GM21529 (cell line): ENCODE results near the gene CASZ1.

ENCODE experiments used
- ATAC-seq: cut with Tn5 transposase; IDR thresholded peaks from one replicate; pipeline ENCODE4 v1.9.1; 2021; ENCODE audit not compliant: unreplicated experiment

The CASZ1 gene

DNA sequence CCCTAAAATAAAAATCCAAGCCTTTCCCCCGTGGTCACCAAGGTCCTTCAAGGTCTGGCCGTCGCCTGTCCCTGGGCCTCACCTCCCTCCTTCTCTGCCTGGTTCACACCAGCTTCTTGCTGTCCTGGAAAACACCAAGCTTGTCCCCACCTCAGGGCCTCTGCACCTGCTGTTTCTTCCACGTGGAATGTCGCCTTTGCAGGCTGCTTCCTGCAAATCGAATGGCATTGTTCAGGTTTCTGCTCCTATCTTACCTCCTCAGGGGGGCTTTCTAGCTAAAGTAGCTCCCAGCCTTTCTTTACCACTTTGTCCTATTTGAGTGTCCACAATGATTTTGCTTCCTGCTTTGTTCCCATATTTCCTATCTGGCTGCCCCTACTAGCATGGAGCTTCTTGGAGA lies 3.3 kb upstream of the CASZ1 start:
- no peak for ATAC-seq

DNA sequence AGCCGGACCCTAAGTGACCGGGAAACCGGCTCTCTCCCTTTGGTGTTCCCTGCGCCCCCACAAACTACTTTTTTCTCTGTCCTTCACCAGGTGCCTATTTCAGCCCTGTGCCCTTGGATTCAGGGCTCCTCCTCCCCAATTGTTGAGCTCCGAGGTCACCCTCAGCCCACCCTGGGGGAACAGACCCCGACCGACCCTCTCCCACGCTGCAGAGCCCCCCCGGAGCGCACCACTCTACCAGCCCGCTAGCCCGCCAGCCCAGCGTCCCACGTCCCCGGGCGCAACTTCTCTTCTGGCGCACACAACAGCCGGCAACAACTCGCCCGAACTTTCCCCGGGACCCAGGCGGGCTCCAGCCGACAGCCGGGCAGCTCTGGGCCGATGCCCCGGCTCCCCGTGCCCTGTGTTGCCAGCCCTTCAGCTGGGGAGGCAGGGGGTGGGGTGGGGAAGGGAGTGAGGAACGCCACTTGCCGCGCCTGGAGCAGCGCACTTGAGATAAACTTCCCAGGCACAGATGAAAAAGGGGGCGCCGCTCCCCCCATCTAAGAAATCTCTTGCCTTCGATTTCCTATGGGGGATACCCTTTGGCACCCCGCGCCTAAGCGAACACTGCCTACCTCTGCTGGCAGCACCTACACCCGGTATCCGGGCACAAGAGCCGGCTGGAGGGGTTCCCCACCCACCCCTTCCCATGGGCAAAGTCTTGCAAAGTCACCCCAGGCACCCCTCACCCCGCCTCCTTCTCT lies 997 bp downstream of the CASZ1 start:
- no peak for ATAC-seq

DNA sequence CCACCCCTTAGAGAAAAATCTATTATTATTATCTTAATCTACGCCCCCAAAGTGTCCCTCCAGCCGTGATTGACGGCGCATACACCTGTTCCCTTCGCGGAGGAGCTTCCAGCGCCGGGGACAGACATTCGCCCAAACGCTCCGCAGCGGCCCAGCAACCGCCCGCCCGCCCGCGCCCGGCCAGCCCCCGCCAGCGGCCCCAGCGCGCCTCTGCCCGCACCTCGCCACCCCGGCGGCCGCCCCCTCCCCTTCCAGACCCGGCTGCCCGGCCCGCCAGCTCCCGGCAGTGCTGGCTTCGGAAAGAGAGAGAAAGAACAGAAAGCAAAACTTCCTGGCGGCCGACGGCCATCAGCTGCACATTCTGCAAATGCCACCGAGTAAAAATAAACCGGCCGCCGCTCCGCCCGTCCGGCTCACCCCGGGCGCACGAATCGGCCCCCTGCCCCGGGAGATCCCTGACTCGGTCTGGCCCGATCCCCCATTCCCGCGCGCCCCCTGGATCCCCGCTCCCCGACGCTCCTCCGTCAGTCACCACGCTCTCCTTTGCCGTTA lies 1.6 kb downstream of the CASZ1 start:
- ATAC-seq: no peak

DNA sequence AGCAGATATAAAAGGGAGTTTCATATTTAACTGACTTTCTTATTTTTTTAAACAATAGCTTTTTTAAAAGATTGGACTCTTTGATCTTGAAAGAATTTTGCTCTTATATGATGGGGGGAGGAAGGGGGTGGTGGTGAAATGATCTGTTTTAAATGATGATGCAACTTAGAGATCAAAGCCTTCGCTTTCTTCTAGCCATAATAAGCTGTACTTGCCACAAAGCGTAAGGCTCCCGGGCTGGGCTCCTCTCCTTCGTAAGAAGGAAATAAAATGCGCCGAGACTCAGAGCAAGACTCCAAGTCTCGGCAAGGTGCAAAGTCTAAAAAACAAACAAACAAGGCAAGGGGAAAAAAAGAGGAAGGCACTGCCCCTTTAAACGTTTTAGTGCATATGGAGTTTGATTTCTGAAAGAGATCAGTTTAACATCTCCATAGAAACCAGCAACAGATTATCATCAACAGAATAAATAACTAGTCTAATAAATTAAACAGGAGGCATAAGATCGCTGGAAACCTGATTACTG lies 3.3 kb downstream of the CASZ1 start:
- ATAC-seq: no peak

DNA sequence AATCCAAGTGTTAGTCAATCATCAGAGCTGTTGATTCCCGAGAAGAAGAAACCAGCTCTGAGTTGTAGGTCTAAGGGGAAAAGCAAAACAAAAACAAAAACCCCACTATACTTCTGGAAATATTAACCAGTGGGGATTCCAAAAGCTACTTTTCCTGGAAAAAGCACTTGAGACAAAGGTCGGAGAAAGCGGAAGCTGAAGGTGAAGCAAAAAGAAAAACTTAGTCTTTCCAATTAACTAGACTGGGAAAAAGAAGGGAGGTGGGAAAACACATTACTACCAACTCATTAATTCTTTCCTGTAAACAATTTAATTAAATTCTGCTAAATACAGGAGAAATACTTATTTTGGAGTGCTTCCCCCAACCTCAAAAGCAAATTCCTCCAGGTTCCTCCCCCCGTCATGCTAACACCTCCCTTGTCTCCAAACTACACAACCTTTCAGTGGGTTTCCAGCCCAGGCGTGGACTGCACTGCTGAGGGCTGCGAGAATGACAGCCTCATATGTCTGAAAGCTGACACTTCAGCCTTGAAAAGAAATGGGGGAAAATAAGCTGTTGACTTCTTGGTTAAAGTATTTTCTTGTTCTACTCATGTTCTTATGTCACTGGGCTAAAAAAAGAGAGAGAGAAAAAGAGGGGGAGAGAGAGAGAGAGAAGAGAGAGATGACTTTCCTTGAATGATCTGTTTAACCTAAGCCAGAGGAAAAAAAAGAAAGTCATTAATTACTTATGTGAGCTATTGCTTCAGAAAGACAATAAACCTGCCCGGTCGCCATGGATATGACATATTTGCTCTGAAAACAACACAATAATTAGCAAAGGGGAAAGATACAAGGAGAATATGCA lies 5.1 kb downstream of the CASZ1 start:
- no peak for ATAC-seq

DNA sequence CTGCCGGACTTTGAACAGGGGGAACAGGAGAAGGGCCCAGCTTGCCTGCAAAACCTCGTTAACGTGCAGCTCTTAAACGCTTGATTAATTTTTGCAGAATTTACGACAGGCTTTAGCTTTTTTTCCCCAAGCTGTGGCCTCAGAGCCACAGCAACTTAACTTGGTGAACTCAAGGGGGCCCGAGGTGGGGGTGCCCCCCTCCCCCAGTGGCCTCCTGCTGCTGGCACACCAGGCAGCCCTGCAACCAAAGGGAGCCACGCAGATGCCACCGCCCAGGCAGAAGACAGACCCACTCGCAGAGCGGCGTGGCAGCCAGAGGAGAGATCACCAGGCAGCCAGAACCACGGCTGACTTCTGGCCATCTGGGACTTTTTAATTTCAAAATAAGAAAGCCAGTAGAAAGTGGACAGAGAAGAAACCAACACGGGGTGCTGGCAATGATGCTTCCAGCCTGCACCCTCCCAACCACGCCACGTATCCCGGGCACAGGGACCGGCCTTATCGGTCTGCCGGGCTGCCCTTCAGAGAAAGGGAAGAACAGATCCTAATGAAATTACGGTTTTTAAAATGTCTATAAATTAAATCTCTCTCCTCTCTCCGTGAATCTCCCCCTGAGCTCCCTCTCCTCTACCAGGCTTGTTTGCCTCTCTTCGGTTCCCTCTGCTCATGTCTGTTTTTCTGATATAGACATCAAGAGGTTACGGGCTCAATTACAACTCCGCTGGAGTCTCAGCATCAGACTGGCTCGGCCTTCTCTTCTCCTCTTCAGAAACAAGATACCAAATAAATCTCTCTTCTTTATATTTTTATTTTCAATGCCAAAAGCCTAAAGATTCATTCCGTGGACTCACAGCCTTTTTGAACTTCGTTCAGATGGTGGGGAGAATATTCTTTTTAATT lies 6.4 kb downstream of the CASZ1 start:
- ATAC-seq: no peak

DNA sequence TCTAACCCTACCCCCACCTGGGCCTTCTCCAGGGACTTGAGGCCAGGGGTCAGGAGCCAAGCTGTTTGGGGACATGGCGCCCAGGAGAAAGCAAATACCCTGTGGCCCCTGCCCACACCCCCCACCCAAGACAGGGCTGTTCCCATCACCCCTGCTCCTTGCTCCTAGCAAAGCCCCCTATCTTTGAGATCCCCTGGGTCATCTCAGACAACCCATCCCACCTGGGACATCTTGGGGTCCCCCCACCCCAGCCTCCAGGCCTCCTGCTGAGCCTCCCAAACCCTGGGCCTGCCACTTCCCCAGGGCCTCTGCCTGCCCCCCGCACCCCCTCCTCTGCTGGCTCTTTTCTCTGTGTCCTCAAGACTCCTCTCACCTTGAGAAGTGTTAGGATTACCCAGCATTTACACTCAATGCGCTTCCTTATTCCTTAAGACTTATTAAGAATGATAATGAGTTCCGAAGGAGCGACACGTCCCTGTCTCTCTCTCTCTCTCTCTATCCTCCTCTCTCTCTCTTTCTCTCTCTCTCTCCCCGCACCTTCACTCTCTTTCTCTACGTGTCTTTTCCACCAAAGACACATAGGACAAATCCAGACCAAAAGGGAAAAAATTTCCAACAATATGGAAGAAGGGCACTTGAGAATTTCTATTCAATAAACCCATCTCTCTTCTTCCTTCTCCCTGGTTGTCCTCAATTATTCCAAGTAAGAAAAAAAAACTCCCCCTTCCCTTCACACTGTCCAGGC lies 7.2 kb downstream of the CASZ1 start:
- no peak for ATAC-seq

DNA sequence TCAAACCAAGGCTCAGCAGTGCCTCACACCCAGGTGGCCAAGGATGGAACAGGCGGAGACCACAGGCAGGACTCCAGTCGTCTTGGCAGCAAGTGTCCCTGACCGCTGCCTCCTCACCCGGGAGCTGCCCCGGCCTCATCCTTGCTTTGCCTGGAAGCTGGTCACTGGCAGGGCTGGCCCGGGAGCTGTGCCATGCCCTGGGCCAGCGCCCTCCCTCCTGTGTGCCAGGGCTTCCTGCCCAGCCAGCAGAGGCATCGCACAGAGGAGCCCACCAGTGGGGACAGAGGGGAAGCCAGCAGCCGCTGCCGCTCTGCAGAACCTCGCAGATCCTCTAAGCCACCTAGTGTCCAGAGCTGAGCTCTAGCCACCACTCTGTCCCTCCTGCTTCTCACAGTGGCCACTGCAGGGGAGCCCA lies 7.8 kb downstream of the CASZ1 start:
- ATAC-seq: no peak

DNA sequence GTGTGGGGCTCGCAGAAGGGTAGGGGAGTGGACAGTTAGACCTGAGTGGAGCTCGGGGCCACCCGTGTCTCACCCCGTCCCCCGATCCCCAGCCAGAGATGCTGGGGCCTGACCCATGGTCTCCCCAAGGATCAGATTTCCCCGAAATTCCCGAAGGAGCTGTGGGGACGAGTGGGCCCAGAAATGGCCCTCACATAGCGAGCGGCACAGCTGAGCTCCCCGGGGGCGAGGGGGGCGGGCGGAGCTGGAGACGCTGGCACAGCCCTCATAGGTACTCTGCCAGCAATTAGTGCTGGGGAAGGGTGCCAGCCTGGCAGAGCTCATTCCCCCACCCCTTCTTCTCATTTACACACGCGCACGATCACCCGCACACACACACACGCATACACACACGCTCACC lies 9.2 kb downstream of the CASZ1 start:
- no peak for ATAC-seq

DNA sequence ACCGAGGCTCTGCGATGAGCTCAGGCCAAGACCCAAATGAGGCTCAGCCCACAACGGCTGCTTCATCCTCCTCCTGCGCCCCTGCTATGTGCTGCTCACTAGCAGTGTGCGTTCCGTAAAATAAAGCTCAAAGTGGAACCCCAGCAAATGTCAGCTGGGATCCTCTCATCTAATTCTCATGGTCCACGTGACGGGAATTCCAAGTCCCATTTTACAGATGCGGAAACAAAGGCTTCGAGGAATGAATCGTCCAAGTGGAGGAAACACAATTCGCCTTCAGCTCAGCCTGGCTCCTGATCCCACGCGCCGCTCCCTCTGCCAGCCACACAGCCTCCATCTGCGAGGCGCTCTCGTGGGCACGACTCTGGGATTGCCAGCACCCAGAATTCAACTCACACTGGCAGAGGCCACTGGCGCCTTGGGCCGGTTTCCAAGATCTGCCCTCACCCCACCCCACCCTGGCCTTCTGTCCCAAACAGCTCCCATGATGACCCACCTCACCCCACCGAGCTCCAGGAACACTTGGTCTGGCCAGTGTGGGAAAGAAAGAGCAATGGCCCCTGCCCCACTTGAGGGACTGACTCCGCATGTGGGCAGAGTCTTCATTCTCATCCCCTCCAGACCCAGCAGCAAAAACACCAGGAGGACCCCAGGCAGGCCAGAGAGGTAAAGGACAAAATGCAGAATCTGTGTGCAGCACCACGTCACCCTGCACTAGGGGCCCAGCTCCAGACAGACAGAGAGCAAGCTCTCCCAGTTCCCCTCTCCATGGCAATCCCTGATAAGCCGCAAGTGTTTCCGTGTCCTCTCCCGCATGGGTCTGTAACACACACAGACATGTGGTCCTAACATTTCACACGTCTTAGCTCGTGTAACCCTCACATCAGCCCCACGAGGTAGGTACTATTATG lies 10.5 kb downstream of the CASZ1 start:
- ATAC-seq: no peak

DNA sequence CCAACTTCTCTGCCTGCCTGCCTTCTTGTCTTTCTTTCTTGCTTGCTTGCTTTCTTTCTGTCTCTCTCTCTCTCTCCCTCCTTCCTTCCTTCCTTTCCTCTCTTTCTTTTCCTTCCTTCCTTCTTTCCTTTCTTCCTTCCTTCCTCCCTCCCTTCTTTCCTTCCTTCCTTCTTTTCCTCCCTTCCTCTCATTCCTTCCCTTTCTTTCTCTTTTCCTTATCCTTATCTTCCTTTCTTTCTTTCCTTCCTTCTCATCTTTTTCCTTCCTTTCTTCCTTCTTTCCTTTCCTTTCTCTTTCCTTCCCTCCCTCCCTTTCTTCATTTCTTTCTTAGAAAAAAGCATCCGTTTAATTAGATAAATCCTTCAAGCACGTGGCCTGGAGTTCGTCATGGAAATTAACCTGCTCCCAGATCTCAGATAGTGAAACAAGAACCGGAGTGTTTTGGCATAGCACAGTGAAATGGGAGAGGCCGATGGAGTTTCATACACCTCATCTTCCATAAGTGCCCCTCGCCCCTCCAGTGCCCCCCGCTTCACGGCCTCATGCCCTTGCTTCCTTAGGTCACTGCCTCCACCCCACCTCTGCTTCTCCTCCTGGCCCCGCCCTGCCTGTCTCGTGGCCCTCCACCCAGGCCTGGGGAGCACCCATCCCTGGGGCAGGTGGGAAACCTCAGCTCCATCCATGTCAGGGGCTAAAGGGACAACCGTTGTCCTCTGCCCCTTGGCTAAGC lies 11.3 kb downstream of the CASZ1 start:
- ATAC-seq: no peak

DNA sequence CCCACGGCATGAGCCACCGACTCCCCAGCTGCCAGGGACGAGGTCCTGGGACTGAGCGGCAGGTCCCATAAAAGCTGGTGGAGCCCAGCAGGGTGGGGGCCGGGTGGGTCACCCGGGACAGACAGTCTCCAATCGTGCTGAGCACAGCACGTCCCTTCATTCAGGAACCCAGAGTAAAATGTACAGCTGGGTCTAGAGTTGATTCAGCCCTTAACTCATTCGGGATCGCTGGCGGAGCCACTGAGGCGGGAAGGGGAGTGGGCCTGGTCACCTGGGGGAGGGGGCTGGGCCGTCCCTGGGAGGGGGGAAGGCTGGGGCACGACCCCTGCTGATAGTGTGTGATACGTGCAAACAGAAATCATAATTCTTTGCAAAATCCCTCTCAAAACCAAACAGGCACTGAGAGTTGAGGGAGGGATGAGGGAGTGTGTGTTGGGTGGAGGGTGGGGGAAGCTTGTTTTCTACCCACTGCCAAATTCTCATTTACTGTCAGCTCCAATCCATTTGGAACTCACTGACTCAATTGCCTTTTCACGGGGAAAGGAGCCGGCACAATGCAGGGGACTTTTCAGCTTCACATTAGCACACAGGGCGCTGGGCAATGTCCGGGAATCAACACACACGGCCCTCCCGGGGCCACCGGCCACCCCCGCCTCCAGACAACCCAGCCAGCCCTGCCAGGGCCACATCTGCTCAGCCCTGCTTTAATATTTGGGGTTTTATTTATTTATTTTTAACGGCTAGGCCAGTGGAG lies 13.8 kb downstream of the CASZ1 start:
- no peak for ATAC-seq

DNA sequence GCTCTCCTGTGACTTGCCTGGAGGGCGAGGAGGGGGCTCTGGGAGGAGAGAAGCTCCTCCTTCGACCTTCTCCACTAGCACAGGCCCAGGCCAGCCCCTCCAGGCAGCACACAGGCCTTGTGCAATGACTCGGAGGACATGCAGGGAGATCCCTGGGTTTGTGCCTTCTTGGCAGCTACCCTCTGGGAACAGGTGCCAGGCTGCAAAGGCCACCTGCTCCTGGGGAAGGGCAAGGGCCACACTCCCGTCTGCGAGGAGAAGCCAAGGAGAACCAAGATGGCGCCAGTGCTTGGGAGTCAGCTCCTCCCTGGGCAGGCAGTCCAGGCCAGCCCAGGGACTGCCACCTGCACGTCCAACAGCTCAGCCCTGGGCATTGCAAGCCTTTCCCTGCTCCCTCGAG lies 15.3 kb downstream of the CASZ1 start:
- no peak for ATAC-seq

DNA sequence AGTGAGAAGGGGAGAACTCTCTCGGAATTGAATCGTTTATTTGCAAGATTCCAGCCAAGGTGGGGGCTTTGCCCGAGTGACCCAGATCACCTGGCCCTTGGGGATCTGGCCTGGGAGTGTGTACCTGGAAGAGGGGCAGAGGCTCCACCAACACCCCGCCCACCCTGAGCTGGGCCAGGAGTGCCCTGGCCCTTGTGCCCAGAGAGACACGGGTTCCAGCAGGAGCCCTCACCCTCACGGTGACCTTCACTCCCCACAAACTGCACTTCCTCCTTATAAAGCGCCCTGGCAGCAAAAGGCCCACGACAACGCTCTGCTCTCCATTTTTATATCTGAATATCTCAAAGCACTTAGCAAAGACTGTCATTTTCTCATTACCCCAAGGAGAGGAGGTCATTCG lies 16.6 kb downstream of the CASZ1 start:
- ATAC-seq: no peak

DNA sequence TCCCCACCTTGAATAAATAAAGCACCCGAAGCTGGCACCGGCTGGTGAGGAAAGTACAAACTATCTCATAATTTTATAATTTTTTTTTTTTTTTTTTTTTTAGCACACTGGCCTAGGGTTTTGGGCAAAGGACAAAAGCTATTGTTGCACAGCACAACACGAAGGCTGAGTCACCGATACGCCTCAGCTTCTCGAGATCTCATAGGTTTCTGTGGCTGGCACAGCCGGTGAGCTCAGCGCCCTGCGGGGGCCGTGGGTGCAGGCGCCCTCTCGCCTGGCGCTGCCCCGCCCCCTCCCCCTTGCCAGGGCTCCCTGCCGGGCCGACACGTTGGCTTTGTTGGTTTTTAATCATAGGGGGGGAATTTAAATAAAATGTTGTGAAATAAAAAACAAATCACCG lies 17.2 kb downstream of the CASZ1 start:
- no peak for ATAC-seq

DNA sequence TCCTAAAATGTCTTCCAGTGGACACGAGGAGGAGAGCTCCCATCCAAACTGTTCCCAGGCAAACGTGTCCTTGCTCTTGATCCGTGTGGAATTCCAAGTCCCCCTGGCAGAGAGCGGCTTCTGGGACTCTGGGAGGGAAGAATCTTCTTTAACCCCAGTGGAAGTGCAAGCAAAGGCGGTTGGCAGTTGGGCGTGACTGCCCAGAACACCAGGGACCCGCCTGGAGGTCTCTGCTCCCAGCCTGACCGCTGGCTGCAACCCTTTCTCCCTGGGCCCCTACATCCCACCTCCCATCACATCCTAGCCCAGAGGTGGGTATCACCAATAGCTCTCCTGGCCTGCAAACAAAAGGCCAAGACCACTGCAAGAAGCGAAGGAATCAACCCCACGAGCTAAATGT lies 17.8 kb downstream of the CASZ1 start:
- no peak for ATAC-seq

DNA sequence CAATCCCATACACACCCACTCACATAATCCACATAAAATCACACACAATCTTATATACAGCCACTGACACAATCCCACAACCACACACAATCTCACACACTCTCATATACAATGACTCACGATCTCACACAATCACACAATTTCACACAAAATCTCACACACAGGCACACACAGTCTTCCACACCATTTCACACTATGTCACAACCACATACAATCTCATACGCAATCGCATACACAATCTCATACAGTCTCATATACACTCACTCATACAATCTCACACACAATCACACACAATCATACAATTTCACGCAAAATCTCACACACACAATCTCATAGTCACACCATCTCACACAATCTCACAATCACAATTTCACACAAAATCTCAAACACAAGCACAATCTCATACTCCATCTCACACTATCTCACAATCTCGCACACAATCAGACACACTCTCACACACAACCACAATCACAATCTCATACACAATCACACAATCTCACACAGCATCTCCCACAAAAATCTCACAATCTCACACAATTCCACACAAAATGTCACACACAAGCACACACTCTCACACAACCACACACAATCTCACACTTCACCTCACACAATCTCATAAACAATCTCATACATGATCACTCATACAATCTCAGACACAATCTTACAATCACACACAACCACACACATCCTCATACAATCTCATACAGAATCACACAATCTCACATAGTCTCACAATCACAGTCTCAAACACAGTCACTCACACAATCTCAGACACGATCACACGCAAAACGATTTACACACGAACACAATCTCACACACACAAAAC lies 18.5 kb downstream of the CASZ1 start:
- ATAC-seq: no peak
